Neutrophil (primary cell): ENCODE measurements around the gene MEX3C.

Source experiments
- H3K27ac ChIP-seq: fragments of 200-600 bp; sonication (generic); 2 replicates; pipeline ENCODE4 v1.5.1; 2016; ENCODE audit warnings: mild to moderate bottlenecking, moderate library complexity
- H3K27me3 ChIP-seq: fragments of 200-600 bp; sonication (generic); 2 replicates; pipeline ENCODE4 v1.6.0; 2016; ENCODE audit warnings: mild to moderate bottlenecking
- H3K36me3 ChIP-seq: fragments of 200-600 bp; sonication (generic); 2 replicates; pipeline ENCODE4 v1.5.1; 2017
- H3K4me1 ChIP-seq, 2 experiments: fragments of 200-600 bp in 1 of 2; sonication (generic) in 1 of 2; 1 replicate in 1 of 2; 2 replicates in 1 of 2; pipeline versions ENCODE4 v1.5.1 to v1.6.1; 2013 to 2016; ENCODE audit warnings: low read depth in 1 of 2, low read length in 1 of 2, mild to moderate bottlenecking in 1 of 2, moderate library complexity in 1 of 2; ENCODE audit not compliant: control insufficient read depth in 1 of 2, insufficient read depth in 1 of 2
- H3K4me3 ChIP-seq, 2 experiments: fragments of 200-600 bp in 1 of 2; sonication (generic) in 1 of 2; 1 replicate in 1 of 2; 2 replicates in 1 of 2; pipeline ENCODE4 v1.5.1; 2013 to 2016; ENCODE audit warnings: low read depth in 1 of 2, low read length in 1 of 2, mild to moderate bottlenecking in 1 of 2, moderate library complexity in 1 of 2
- H3K9me3 ChIP-seq: fragments of 200-600 bp; sonication (generic); 2 replicates; pipeline ENCODE4 v1.5.1; 2016
- CTCF ChIP-seq: fragments of 200-600 bp; sonication (generic); IDR thresholded peaks from 2 replicates; pipeline ENCODE4 v1.5.1; 2016; ENCODE audit warnings: antibody characterized with exemption

The MEX3C gene

DNA sequence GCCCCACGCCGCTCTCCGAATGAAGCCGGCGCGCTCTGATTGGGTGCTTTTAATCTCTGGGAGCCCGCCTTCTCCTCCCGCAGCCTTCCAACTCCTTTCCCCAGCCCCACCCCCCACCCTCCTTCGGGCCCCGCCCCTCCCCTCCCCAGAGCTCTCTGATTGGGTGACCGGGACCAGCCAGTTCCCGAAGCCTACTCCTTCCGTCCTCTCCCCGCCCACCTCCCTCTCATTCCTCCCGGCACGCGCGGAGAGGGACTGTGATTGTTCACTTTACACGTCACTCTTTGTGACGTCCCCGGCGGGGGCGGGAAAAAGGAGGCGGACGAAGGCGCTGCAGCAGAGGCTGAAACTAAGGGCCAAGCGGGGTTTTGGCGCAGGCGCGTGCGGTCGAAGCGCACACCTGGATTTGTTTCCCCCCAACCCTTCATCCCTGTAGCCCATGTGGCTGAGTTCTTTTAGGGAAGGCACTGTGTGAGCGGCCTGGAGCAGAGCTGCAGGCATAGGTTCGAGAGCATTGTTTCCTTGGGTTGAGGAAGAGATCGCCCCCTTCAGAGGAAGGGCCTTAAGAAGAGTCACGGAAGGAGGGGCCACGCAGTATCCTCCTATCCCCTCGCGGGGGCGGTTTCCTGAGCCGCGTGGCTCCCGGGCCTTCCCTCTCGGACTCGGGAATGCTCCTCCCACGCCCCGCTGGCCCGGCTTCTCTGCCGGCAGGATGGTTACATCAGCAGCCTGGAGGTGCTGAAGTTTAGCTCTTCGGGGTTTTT is at the start of gene MEX3C:
Gene MEX3C, minus strand, starts transcription at position 21 of the 764 bp plus-strand sequence. CDS start 361 bp downstream, outside the sequence.
- H3K27ac ChIP-seq = peak within 1 kb of the TSS; percentile 92
- peaks cover 24 to 26% of the 10 kb centered on the region in 2 experiments for H3K4me1 ChIP-seq
- no peaks in the 10 kb centered on the region for H3K27me3 ChIP-seq
- no peak for TF ChIP-seq CTCF
- H3K4me3 ChIP-seq = peak within 1 kb of the TSS; percentile 88 to 94
- no peaks in the 10 kb centered on the region for H3K36me3 ChIP-seq
- no peaks in the 10 kb centered on the region for H3K9me3 ChIP-seq

DNA sequence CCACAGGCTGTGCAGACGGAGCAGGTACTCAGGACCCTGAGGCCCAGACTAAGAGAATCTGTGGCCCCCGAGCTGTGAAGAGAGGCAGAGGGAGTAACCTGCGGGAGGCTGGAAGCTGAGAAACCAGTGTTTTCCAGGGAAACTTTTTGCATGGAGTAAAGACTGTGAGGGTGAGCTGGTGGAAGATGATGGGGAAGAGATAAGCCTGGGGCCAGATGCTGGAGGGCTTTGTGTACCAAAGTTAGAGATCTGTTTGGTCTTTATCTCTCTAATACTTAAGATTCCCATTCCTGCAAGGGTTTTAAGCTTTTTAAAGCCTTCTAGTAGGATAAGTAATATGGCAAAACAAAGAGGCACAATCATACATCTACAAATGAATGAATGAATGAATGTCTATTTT is 43.7 kb upstream of the MEX3C start:
- no peaks in the 10 kb centered on the region for H3K9me3 ChIP-seq
- no peaks in the 10 kb centered on the region for H3K27me3 ChIP-seq
- H3K4me1 ChIP-seq = no peaks in the 10 kb centered on the region
- no peaks in the 10 kb centered on the region for H3K36me3 ChIP-seq
- no peak overlapping the region for H3K4me3 ChIP-seq
- TF ChIP-seq CTCF = no peak
- no peak overlapping the region for H3K27ac ChIP-seq

DNA sequence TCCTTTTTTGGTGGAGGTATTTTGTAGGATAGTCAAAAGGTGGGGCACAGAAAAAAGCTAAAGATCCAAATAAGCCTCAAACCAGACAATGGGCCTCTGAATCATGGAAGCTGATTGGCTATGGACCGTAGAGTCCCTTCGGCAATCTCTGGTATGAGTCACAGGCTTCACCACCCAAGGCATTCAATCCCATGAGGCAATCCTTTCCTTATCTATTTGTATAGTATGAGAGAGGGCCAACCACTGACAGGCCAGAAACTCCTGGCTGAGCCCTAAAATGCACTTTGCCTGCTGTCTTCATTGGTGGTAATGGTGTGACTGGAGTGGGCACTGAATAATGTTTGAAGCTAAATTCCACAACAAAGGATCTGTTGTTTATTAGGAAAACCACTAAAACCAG is 38.7 kb upstream of the MEX3C start:
- Histone ChIP-seq H3K4me3 (no peak overlapping the region), H3K36me3 (no peaks in the 10 kb centered on the region), H3K9me3 (no peaks in the 10 kb centered on the region), H3K27me3 (peaks cover 16% of the 10 kb centered on the region), H3K4me1 (no peaks in the 10 kb centered on the region), H3K27ac (no peak overlapping the region)
- no peak for TF ChIP-seq CTCF

- no peaks in the 10 kb centered on the region for H3K9me3 ChIP-seq
- no peak overlapping the region for H3K4me3 ChIP-seq
- no peak overlapping the region for H3K27ac ChIP-seq
- peaks cover 16% of the 10 kb centered on the region for H3K27me3 ChIP-seq
- no peak for TF ChIP-seq CTCF
- no peaks in the 10 kb centered on the region for H3K36me3 ChIP-seq
- H3K4me1 ChIP-seq = no peaks in the 10 kb centered on the region
Measured at GRCh38 chr18:51235009-51235789, 37.7 kb upstream of the MEX3C start.

- H3K4me3 ChIP-seq = no peak overlapping the region
- peaks cover 16% of the 10 kb centered on the region for H3K27me3 ChIP-seq
- no peak overlapping the region for H3K27ac ChIP-seq
- H3K36me3 ChIP-seq = no peaks in the 10 kb centered on the region
- TF ChIP-seq CTCF = no peak
- no peaks in the 10 kb centered on the region for H3K9me3 ChIP-seq
- H3K4me1 ChIP-seq = no peaks in the 10 kb centered on the region
Measured at GRCh38 chr18:51234117-51235008, 36.9 kb upstream of the MEX3C start.
